H9 (cell line): ENCODE data around the gene GYG1. TPM values are rescaled to one million over a fixed set of nuclear protein-coding genes. Genes with fewer than 3 reads are reported as not detected.

Experiments used
- DNase-seq: peaks from one replicate; pipeline ENCODE4 v3.0.0-alpha.2; 2017
- H2AFZ ChIP-seq: one replicate; pipeline ENCODE4 v1.6.1; 2013; ENCODE audit warnings: mild to moderate bottlenecking, low read length, control low read depth, moderate library complexity
- H2AK5ac ChIP-seq: 2 replicates; pipeline ENCODE4 v1.6.1; 2013; ENCODE audit warnings: low read length, control low read depth, mixed read lengths; ENCODE audit not compliant: insufficient read length
- H2BK120ac ChIP-seq: one replicate; pipeline ENCODE4 v1.6.1; 2013; ENCODE audit warnings: low read depth, mild to moderate bottlenecking, low read length, control low read depth, inconsistent platforms; ENCODE audit not compliant: poor library complexity, severe bottlenecking
- H2BK12ac ChIP-seq: 2 replicates; pipeline ENCODE4 v1.6.1; 2013; ENCODE audit warnings: low read length, control low read depth, mixed read lengths, low read depth; ENCODE audit not compliant: insufficient read length
- H2BK15ac ChIP-seq: 2 replicates; pipeline ENCODE4 v1.6.1; 2013; ENCODE audit warnings: low read depth, low read length, control low read depth
- H2BK20ac ChIP-seq: one replicate; pipeline ENCODE4 v1.6.1; 2013; ENCODE audit warnings: low read depth, mild to moderate bottlenecking, low read length, control low read depth, inconsistent platforms; ENCODE audit not compliant: poor library complexity, severe bottlenecking
- H2BK5ac ChIP-seq: 2 replicates; pipeline ENCODE4 v1.6.1; 2013; ENCODE audit warnings: low read length, control low read depth, mixed read lengths; ENCODE audit not compliant: insufficient read length
- H3K14ac ChIP-seq: 2 replicates; pipeline ENCODE4 v1.6.1; 2013; ENCODE audit warnings: low read length, control low read depth; ENCODE audit not compliant: insufficient read depth
- H3K18ac ChIP-seq: 2 replicates; pipeline ENCODE4 v1.6.1; 2013; ENCODE audit warnings: low read depth, mild to moderate bottlenecking, mixed read lengths, low read length, control low read depth; ENCODE audit not compliant: insufficient read length
- H3K23ac ChIP-seq: 2 replicates; pipeline ENCODE4 v1.6.1; 2013; ENCODE audit warnings: low read length, control low read depth, mixed read lengths, low read depth; ENCODE audit not compliant: insufficient read length
- H3K23me2 ChIP-seq: 2 replicates; pipeline ENCODE4 v1.6.1; 2013; ENCODE audit warnings: low read depth, mild to moderate bottlenecking, mixed read lengths, low read length, control low read depth; ENCODE audit not compliant: insufficient read length, poor library complexity, severe bottlenecking
- H3K27ac ChIP-seq: 2 replicates; pipeline ENCODE4 v1.5.1; 2013; ENCODE audit warnings: low read length, control low read depth, mixed read lengths, low read depth; ENCODE audit not compliant: insufficient read length
- H3K27me3 ChIP-seq: 2 replicates; pipeline ENCODE4 v1.6.1; 2013; ENCODE audit warnings: low read length, control low read depth, inconsistent platforms; ENCODE audit not compliant: insufficient read depth
- H3K4ac ChIP-seq: 2 replicates; pipeline ENCODE4 v1.6.1; 2013; ENCODE audit warnings: low read depth, mild to moderate bottlenecking, control low read depth, inconsistent platforms, low read length, moderate library complexity
- H3K4me1 ChIP-seq: 2 replicates; pipeline ENCODE4 v1.6.1; 2013; ENCODE audit warnings: low read length, control low read depth, inconsistent platforms; ENCODE audit not compliant: insufficient read depth
- H3K4me2 ChIP-seq: 2 replicates; pipeline ENCODE4 v1.6.1; 2013; ENCODE audit warnings: low read length, control low read depth, mixed read lengths; ENCODE audit not compliant: insufficient read length, insufficient read depth
- H3K56ac ChIP-seq: 2 replicates; pipeline ENCODE4 v1.6.1; 2013; ENCODE audit warnings: low read depth, mild to moderate bottlenecking, mixed read lengths, low read length, control low read depth; ENCODE audit not compliant: insufficient read length
- H3K79me1 ChIP-seq: 2 replicates; pipeline ENCODE4 v1.6.1; 2013; ENCODE audit warnings: low read depth, mild to moderate bottlenecking, moderate library complexity, low read length, control low read depth, inconsistent platforms; ENCODE audit not compliant: insufficient read depth, poor library complexity, severe bottlenecking
- H3K79me2 ChIP-seq: 2 replicates; pipeline ENCODE4 v1.6.1; 2013; ENCODE audit warnings: low read length, control low read depth, inconsistent platforms; ENCODE audit not compliant: insufficient read depth
- H3K9ac ChIP-seq: 2 replicates; pipeline ENCODE4 v1.6.1; 2013; ENCODE audit warnings: low read length, control low read depth, mixed read lengths; ENCODE audit not compliant: insufficient read length; ENCODE audit errors: extremely low read depth
- H3K9me3 ChIP-seq: one replicate; pipeline ENCODE4 v1.6.1; 2013; ENCODE audit warnings: low read depth, low read length, inconsistent platforms; ENCODE audit not compliant: control insufficient read depth
- H3T11ph ChIP-seq: one replicate; pipeline ENCODE4 v1.6.1; 2013; ENCODE audit warnings: mild to moderate bottlenecking, low read length, control low read depth, inconsistent platforms
- H4K20me1 ChIP-seq: one replicate; pipeline ENCODE4 v1.6.1; 2013; ENCODE audit not compliant: control insufficient read depth, insufficient read length, insufficient read depth
- H4K5ac ChIP-seq: 2 replicates; pipeline ENCODE4 v1.6.1; 2013; ENCODE audit warnings: low read depth, mild to moderate bottlenecking, mixed read lengths, low read length, control low read depth; ENCODE audit not compliant: insufficient read length
- H4K8ac ChIP-seq: replicated peaks from 2 replicates; pipeline ENCODE4 v1.6.1; 2013; ENCODE audit warnings: low read length, control low read depth, mixed read lengths, low read depth; ENCODE audit not compliant: insufficient read length
- H4K91ac ChIP-seq: 2 replicates; pipeline ENCODE4 v1.6.1; 2013; ENCODE audit warnings: low read depth, mild to moderate bottlenecking, moderate library complexity, mixed read lengths, low read length, control low read depth; ENCODE audit not compliant: insufficient read length
- H3K27ac Mint-ChIP-seq, 3 experiments: 2 replicates in 2 of 3; 3 replicates in 1 of 3; pipeline ENCODE4 v1.8.0; 2020 to 2021; ENCODE audit warnings: mixed read lengths in 3 of 3, mild to moderate bottlenecking in 1 of 3, moderate library complexity in 1 of 3
- H3K27me3 Mint-ChIP-seq: 2 replicates; pipeline ENCODE4 v1.8.0; 2021; ENCODE audit warnings: low read depth, mild to moderate bottlenecking, moderate library complexity, mixed read lengths
- H3K36me3 Mint-ChIP-seq, 3 experiments: 2 replicates in 2 of 3; 3 replicates in 1 of 3; pipeline ENCODE4 v1.8.0; 2020 to 2021; ENCODE audit warnings: low read depth in 3 of 3, mixed read lengths in 3 of 3; ENCODE audit not compliant: insufficient read depth in 1 of 3
- H3K4me1 Mint-ChIP-seq, 2 experiments: 2 replicates each; pipeline ENCODE4 v1.8.0; 2020; ENCODE audit warnings: mixed read lengths in 2 of 2
- H3K4me3 Mint-ChIP-seq, 2 experiments: 2 replicates in 1 of 2; 3 replicates in 1 of 2; pipeline ENCODE4 v1.8.0; 2020 to 2021; ENCODE audit warnings: mild to moderate bottlenecking in 2 of 2, mixed read lengths in 2 of 2, moderate library complexity in 1 of 2
- H3K9me3 Mint-ChIP-seq, 2 experiments: 2 replicates in 1 of 2; 3 replicates in 1 of 2; pipeline ENCODE4 v1.8.0; 2020; ENCODE audit warnings: mild to moderate bottlenecking in 2 of 2, mixed read lengths in 2 of 2, moderate library complexity in 1 of 2
- WGBS: extraction: QIAGEN DNeasy Blood & Tissue Kit; methylation state at CpG from one replicate; pipeline ENCODE4 v1.1.7; 2013; ENCODE audit warnings: missing lambda C conversion rate, low lambda C conversion rate, mixed read lengths; ENCODE audit not compliant: insufficient read length; ENCODE audit errors: extremely low coverage; 5-methylcytosine and 5-hydroxymethylcytosine counted together
- total RNA-seq: library from RNA; stranded (reverse); gene quantifications from 2 replicates; pipeline ENCODE4 v1.2.1, GENCODE V29; 2021
- TF ChIP-seq, protein P1 (sequence below): fragments of 200-600 bp; sonication (generic); conservative IDR thresholded peaks from 3 replicates; pipeline ENCODE4 v1.8.0; 2021; ENCODE audit warnings: antibody characterized with exemption, mild to moderate bottlenecking

The GYG1 gene
- total RNA-seq, 1 experiment from 2014 or later: 31.5 TPM

DNA sequence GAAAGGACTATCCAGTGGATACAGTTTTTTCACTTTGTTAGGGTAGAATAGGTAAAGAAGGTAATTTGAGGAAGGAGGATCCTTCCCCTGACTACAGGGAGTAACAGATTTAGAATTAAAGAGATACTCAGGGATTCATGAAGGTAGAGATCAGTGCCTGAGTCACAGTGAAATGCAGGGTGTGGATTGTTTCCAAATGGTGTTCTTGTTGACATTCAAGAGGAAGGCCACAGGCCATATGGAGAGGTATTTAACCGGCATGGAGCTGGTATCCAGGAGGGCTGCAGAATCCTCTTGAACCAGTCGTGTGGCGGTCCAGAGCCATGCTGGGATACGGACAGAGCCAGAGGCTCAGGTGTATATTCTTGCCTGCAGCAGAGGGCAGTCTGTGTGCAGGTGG is 28.2 kb downstream of the GYG1 start:
- TF ChIP-seq, protein P1, sequence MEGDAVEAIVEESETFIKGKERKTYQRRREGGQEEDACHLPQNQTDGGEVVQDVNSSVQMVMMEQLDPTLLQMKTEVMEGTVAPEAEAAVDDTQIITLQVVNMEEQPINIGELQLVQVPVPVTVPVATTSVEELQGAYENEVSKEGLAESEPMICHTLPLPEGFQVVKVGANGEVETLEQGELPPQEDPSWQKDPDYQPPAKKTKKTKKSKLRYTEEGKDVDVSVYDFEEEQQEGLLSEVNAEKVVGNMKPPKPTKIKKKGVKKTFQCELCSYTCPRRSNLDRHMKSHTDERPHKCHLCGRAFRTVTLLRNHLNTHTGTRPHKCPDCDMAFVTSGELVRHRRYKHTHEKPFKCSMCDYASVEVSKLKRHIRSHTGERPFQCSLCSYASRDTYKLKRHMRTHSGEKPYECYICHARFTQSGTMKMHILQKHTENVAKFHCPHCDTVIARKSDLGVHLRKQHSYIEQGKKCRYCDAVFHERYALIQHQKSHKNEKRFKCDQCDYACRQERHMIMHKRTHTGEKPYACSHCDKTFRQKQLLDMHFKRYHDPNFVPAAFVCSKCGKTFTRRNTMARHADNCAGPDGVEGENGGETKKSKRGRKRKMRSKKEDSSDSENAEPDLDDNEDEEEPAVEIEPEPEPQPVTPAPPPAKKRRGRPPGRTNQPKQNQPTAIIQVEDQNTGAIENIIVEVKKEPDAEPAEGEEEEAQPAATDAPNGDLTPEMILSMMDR: no peak

More for the DNA sequence above, 28.2 kb downstream of the GYG1 start:
- Histone ChIP-seq H3K4me1 (peaks cover 17% of the 10 kb centered on the region; the same call in 1 of the 2 replicates), H2AK5ac (no peak overlapping the region), H2BK15ac (no peak overlapping the region), H2BK5ac (no peak overlapping the region), H3K9ac (no peak overlapping the region), H2BK20ac (no peak overlapping the region), H3K4ac (no peak overlapping the region), H4K5ac (no peak overlapping the region), H3K18ac (no peak overlapping the region), H3K56ac (no peak overlapping the region), H3K79me2 (no peaks in the 10 kb centered on the region), H4K20me1 (no peaks in the 10 kb centered on the region), H3K27ac (no peak overlapping the region), H3K14ac (no peak overlapping the region), H3K27me3 (no peaks in the 10 kb centered on the region), H3T11ph (no peak overlapping the region), H2AFZ (no peak overlapping the region), H3K4me2 (no peak overlapping the region), H3K79me1 (no peaks in the 10 kb centered on the region), H3K23ac (no peak overlapping the region), H2BK120ac (no peak overlapping the region), H4K91ac (no peak overlapping the region), H3K9me3 (no peaks in the 10 kb centered on the region), H2BK12ac (no peak overlapping the region), H3K23me2 (no peaks in the 10 kb centered on the region), H4K8ac (no peak overlapping the region)
- no peak overlapping the region for H3K4me3 Mint-ChIP-seq
- H3K9me3 Mint-ChIP-seq: peaks cover 6 to 8% of the 10 kb centered on the region in 2 experiments
- no peaks in the 10 kb centered on the region for H3K27me3 Mint-ChIP-seq
- peak overlapping the region in 2 of 3 experiments; percentile 81 to 86; a peak in 6 of 7 replicates for H3K27ac Mint-ChIP-seq
- peaks cover 38 to 39% of the 10 kb centered on the region in 2 experiments for H3K4me1 Mint-ChIP-seq
- peaks cover 19 to 30% (median 25%) of the 10 kb centered on the region in 3 experiments for H3K36me3 Mint-ChIP-seq
- WGBS: no CpG with 5 or more reads among the region's 4 CpGs
- DNase-seq: no peak
